Neural cell (in vitro differentiated cells): Measurements from ENCODE around the gene MAEA. TPM values are rescaled to one million over a fixed set of nuclear protein-coding genes. Genes with fewer than 3 reads are reported as not detected.

Source experiments
- H2AFZ ChIP-seq: fragments of 200-600, 300-800 bp; sonication (generic), shearing (Covaris generic); 2 replicates; pipeline ENCODE4 v1.6.0; 2014; ENCODE audit warnings: low read depth, mild to moderate bottlenecking, antibody characterized with exemption, low read length, moderate library complexity
- H3F3A ChIP-seq: fragments of 200-600 bp; shearing (Covaris generic); 2 replicates; pipeline ENCODE4 v1.6.1; 2016; ENCODE audit warnings: mild to moderate bottlenecking, moderate library complexity, mixed read lengths, antibody characterized with exemption, low read length; ENCODE audit not compliant: insufficient read depth, poor library complexity, severe bottlenecking
- H3K27ac ChIP-seq: fragments of 200-600, 300-800 bp; sonication (generic), shearing (Covaris generic); 2 replicates; pipeline ENCODE4 v1.5.1; 2014; ENCODE audit warnings: mild to moderate bottlenecking, low read length, moderate library complexity
- H3K27me3 ChIP-seq: fragments of 300-800, 200-600 bp; sonication (generic), shearing (Covaris generic); 2 replicates; pipeline ENCODE4 v1.6.0; 2014; ENCODE audit warnings: mild to moderate bottlenecking, low read depth, low read length, moderate library complexity; ENCODE audit not compliant: insufficient read depth
- H3K36me3 ChIP-seq: fragments of 300-800, 200-600 bp; sonication (generic), shearing (Covaris generic); 2 replicates; pipeline ENCODE4 v1.5.1; 2014; ENCODE audit warnings: mild to moderate bottlenecking, antibody characterized with exemption, low read length, moderate library complexity; ENCODE audit not compliant: insufficient read depth
- H3K4me2 ChIP-seq: fragments of 300-800, 200-600 bp; sonication (generic), shearing (Covaris generic); 2 replicates; pipeline ENCODE4 v1.6.0; 2014; ENCODE audit warnings: mild to moderate bottlenecking, low read length
- H3K4me3 ChIP-seq: fragments of 300-800, 200-600 bp; sonication (generic), shearing (Covaris generic); 2 replicates; pipeline ENCODE4 v1.5.1; 2014; ENCODE audit warnings: mild to moderate bottlenecking, low read length, moderate library complexity
- H3K79me2 ChIP-seq: fragments of 200-600 bp; shearing (Covaris generic); replicated peaks from 2 replicates; pipeline ENCODE4 v1.6.0; 2014; ENCODE audit warnings: mild to moderate bottlenecking, low read length, moderate library complexity; ENCODE audit not compliant: insufficient read depth
- H3K9ac ChIP-seq: fragments of 300-800, 200-600 bp; sonication (generic), shearing (Covaris generic); 2 replicates; pipeline ENCODE4 v1.6.1; 2016; ENCODE audit warnings: mild to moderate bottlenecking, low read length, mixed read lengths
- H3K9me2 ChIP-seq: fragments of 200-600 bp; shearing (Covaris generic); 2 replicates; pipeline ENCODE4 v1.6.1; 2016; ENCODE audit warnings: mild to moderate bottlenecking, low read length, mixed read lengths; ENCODE audit not compliant: insufficient read depth
- H3K9me3 ChIP-seq: fragments of 200-600, 300-800 bp; sonication (generic), shearing (Covaris generic); 2 replicates; pipeline ENCODE4 v1.6.1; 2016; ENCODE audit warnings: mild to moderate bottlenecking, mixed run types, low read length, moderate library complexity, mixed read lengths
- H4K20me1 ChIP-seq: fragments of 200-600 bp; shearing (Covaris generic); 2 replicates; pipeline ENCODE4 v1.6.1; 2016; ENCODE audit warnings: mild to moderate bottlenecking, mixed run types; ENCODE audit not compliant: insufficient read depth
- CTCF ChIP-seq: fragments of 450-650 bp; IDR thresholded peaks from 2 replicates; pipeline ENCODE4 v1.5.1; 2014; ENCODE audit warnings: antibody characterized with exemption, mild to moderate bottlenecking, moderate library complexity; ENCODE audit not compliant: poor library complexity, severe bottlenecking
- EP300 ChIP-seq: fragments of 450-650 bp; conservative IDR thresholded peaks from 2 replicates; pipeline ENCODE4 v1.6.1; 2014; ENCODE audit warnings: antibody characterized with exemption, mild to moderate bottlenecking, moderate library complexity; ENCODE audit not compliant: poor library complexity, severe bottlenecking
- EZH2 ChIP-seq: fragments of 200-600, 300-800 bp; shearing (Covaris generic), sonication (generic); IDR thresholded peaks from 2 replicates; pipeline ENCODE4 v1.6.1; 2014; ENCODE audit warnings: antibody characterized with exemption, low read length, borderline replicate concordance, mild to moderate bottlenecking; ENCODE audit not compliant: insufficient read depth, poor library complexity, severe bottlenecking
- MXI1 ChIP-seq: fragments of 450-650 bp; conservative IDR thresholded peaks from 2 replicates; pipeline ENCODE4 v1.6.1; 2014; ENCODE audit warnings: antibody characterized with exemption, mild to moderate bottlenecking; ENCODE audit not compliant: poor library complexity, severe bottlenecking
- POLR2AphosphoS5 ChIP-seq: IDR thresholded peaks from 2 replicates; pipeline ENCODE4 v1.6.1; 2012
- RAD21 ChIP-seq: fragments of 450-650 bp; conservative IDR thresholded peaks from 2 replicates; pipeline ENCODE4 v1.6.1; 2014; ENCODE audit warnings: antibody characterized with exemption, mild to moderate bottlenecking, moderate library complexity
- SMC3 ChIP-seq: fragments of 450-650 bp; conservative IDR thresholded peaks from 2 replicates; pipeline ENCODE4 v1.6.1; 2014; ENCODE audit warnings: antibody characterized with exemption, mild to moderate bottlenecking, moderate library complexity; ENCODE audit not compliant: poor library complexity
- TAF1 ChIP-seq: IDR thresholded peaks from 2 replicates; pipeline ENCODE4 v1.6.1; 2012; ENCODE audit warnings: low read depth
- polyA plus RNA-seq: library from polyadenylated mRNA; depleted of rRNA; stranded (reverse); fragments of >200 nt; gene quantifications from 2 replicates; pipeline ENCODE4 v1.2.3, GENCODE V29; 2014
- TF ChIP-seq, protein P1 (sequence below): IDR thresholded peaks from 2 replicates; pipeline ENCODE4 v1.6.1; 2012; ENCODE audit warnings: borderline replicate concordance

The MAEA gene
- polyA plus RNA-seq, 1 donor from 2014 or later: 106 TPM

- no peak overlapping the region for H3K9ac ChIP-seq
- peaks cover 57% of the 10 kb centered on the region for H3K79me2 ChIP-seq
- H3K9me3 ChIP-seq: no peaks in the 10 kb centered on the region
- H3K4me3 ChIP-seq: no peak overlapping the region
- H3K27me3 ChIP-seq: no peaks in the 10 kb centered on the region
- H3K27ac ChIP-seq: no peak overlapping the region
- H3F3A ChIP-seq: no peaks in the 10 kb centered on the region
- TF ChIP-seq RAD21: no peak
- no peak for TF ChIP-seq TAF1
- TF ChIP-seq CTCF: no peak
- H4K20me1 ChIP-seq: no peaks in the 10 kb centered on the region
- H3K36me3 ChIP-seq: no peaks in the 10 kb centered on the region
- H2AFZ ChIP-seq: no peak overlapping the region
- no peak overlapping the region for H3K4me2 ChIP-seq
- H3K9me2 ChIP-seq: no peaks in the 10 kb centered on the region
These were observed 4.7 kb downstream of the MAEA start for GRCh38 chr4:1294424-1294823.

DNA sequence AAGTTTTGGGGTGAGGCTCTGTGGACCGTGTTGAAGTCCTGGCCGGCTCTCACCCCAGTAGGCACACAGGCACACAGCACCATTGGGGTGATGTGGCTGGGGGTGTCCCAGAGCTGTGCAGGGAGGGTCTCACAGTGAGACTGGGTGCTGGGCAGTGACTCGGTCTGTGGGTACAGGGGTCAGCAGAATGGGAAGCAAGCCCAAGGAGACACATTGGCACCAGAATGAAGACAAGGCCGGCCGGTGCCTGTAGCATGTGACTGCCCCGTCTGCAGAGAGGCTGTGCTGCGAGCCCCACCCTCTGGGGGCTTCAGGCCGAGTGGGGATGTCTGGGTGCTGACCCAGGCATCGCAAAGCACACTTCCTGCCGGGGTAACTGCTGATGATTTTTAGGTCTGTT, 5.2 kb downstream of the MAEA start:
- no peak for TF ChIP-seq CTCF
- TF ChIP-seq RAD21: no peak
- no peak for TF ChIP-seq POLR2AphosphoS5
- no peak for TF ChIP-seq EZH2
- TF ChIP-seq, protein P1, sequence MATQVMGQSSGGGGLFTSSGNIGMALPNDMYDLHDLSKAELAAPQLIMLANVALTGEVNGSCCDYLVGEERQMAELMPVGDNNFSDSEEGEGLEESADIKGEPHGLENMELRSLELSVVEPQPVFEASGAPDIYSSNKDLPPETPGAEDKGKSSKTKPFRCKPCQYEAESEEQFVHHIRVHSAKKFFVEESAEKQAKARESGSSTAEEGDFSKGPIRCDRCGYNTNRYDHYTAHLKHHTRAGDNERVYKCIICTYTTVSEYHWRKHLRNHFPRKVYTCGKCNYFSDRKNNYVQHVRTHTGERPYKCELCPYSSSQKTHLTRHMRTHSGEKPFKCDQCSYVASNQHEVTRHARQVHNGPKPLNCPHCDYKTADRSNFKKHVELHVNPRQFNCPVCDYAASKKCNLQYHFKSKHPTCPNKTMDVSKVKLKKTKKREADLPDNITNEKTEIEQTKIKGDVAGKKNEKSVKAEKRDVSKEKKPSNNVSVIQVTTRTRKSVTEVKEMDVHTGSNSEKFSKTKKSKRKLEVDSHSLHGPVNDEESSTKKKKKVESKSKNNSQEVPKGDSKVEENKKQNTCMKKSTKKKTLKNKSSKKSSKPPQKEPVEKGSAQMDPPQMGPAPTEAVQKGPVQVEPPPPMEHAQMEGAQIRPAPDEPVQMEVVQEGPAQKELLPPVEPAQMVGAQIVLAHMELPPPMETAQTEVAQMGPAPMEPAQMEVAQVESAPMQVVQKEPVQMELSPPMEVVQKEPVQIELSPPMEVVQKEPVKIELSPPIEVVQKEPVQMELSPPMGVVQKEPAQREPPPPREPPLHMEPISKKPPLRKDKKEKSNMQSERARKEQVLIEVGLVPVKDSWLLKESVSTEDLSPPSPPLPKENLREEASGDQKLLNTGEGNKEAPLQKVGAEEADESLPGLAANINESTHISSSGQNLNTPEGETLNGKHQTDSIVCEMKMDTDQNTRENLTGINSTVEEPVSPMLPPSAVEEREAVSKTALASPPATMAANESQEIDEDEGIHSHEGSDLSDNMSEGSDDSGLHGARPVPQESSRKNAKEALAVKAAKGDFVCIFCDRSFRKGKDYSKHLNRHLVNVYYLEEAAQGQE: no peak
- TF ChIP-seq SMC3: no peak
- no peak for TF ChIP-seq TAF1
- TF ChIP-seq EP300: no peak
- no peak for TF ChIP-seq MXI1
- Histone ChIP-seq H4K20me1 (no peaks in the 10 kb centered on the region), H2AFZ (no peak overlapping the region), H3K4me3 (no peak overlapping the region), H3K9me2 (no peaks in the 10 kb centered on the region), H3K27ac (no peak overlapping the region), H3K36me3 (no peaks in the 10 kb centered on the region), H3K79me2 (peaks cover 60% of the 10 kb centered on the region), H3K9ac (no peak overlapping the region), H3K4me2 (no peak overlapping the region), H3K27me3 (no peaks in the 10 kb centered on the region), H3K9me3 (no peaks in the 10 kb centered on the region), H3F3A (no peaks in the 10 kb centered on the region)
